GM12892 (cell line): ENCODE results near the gene MORC1.
"Not testable (repeated sequence)": the region's sequence is repeated elsewhere in the genome, so short reads cannot be mapped to it uniquely, and the experiment has no call there.

ENCODE experiments used
- DNase-seq: peaks from one replicate; pipeline ENCODE4 v3.0.0; 2011; ENCODE audit not compliant: insufficient read length
- FAIRE-seq: peaks from 2 replicates; lab custom pipeline; 2011; peaks lifted over from hg19 to GRCh38; lab: Jason Lieb, UNC
- POLR2A ChIP-seq: IDR thresholded peaks from 2 replicates; pipeline ENCODE4 v1.6.1; 2011; ENCODE audit warnings: low read depth, low read length, control low read depth
- POLR2AphosphoS5 ChIP-seq: IDR thresholded peaks from 2 replicates; pipeline ENCODE4 v1.6.1; 2011; ENCODE audit warnings: low read depth, low read length, control low read depth
- TAF1 ChIP-seq: IDR thresholded peaks from 2 replicates; pipeline ENCODE4 v1.6.1; 2011; ENCODE audit warnings: low read depth, mild to moderate bottlenecking, control low read depth, low read length, borderline replicate concordance

Gene MORC1

DNA sequence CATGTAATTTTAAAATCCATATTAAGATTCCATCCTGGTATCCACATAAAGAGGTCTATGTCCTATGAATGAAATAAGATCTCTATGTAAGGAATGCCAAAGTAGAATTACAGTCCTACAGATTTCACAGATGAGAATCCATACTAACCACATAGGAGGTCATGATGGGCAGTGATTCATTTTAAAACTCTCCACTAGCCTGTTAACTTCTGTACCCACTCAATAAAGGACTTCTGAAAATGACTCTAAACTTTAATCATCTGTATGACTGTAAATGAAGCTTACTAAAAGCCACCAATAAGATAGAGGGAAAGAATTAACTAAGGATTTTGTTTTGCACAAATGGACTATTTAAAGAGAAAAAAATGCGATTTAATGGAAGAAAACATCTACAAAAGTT, 28.7 kb downstream of the MORC1 start:
- TF ChIP-seq TAF1, result no peak
- TF ChIP-seq POLR2AphosphoS5, result no peak
- no peak for TF ChIP-seq POLR2A
- no peak for FAIRE-seq
- DNase-seq, result no peak

DNA sequence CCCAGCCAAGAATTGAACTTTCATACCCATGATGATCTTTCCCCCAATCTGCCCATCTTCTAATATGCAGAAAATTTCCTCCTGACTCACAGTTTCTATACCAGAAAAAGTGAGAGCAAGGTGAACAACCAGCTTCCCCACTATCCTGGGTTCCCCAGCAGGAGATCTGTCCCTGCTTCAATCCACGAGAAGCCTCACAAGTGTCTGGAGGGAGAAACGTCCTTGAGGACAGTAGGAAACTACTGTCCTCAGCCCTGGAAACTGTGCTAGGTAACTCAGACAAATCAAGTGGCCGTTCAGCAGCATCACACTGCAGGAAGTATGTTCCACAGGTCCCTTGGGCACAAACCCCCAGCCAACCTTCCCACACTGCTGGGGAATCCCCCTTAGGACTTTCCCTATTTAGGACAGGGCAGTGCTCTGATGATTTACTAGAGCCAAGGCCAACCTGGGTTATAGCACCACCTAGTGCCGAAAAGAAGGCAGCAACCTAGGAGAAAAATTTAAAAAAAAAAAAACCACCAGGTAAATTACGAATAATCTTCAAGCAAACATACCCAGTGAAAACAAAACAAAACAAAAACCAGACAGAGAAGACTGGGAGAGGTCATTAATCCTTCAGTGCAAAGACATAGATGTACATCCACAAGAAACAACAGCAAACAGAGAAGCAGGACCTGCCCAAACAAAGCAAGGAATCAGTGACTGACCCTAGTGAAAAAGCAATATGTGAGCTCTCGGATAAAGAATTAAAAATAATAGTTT, 36.0 kb downstream of the MORC1 start:
- DNase-seq (no peak), FAIRE-seq (peak; percentile 93)
- TF ChIP-seq POLR2AphosphoS5, result no peak
- no peak for TF ChIP-seq POLR2A
- no peak for TF ChIP-seq TAF1

DNA sequence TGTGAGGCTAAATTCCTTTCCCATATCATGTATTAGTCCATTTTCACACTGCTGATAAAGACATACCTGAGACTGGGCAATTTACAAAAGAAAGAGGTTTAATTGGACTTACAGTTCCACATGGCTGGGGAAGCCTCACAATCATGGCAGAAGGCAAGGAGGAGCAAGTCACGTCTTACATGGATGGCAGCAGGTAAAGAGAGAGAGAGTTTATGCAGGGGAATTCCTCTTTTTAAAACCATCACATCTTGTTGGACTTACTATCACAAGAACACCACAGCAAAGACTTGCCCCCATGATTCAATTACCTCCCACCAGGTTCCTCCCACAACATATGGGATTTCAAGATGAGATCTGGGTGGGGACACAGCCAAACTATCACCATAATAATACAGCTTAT, 37.8 kb downstream of the MORC1 start:
- FAIRE-seq, DNase-seq: not testable (repeated sequence)

DNA sequence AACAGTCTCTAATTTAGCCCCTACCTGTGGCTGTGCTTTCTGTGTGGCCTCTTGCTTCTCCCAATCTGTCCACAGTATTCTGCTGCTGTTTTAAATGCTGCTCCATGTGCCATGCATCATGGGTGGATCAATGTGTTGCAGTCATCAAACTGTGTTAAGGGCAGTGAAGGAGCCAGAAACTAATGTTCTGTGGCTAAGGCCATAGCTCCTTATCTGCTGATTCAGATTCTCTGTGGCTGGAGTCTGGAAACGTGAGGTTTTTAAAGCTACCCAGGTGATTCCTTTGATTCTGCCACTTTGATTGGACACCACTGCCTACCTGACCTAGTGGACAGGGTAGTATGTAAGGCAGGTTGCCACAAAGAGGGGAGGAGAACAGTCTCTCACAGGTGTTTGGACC, 44.8 kb downstream of the MORC1 start:
- TF ChIP-seq POLR2A, result no peak
- no peak for TF ChIP-seq TAF1
- no peak for TF ChIP-seq POLR2AphosphoS5
- no peak for FAIRE-seq
- no peak for DNase-seq

DNA sequence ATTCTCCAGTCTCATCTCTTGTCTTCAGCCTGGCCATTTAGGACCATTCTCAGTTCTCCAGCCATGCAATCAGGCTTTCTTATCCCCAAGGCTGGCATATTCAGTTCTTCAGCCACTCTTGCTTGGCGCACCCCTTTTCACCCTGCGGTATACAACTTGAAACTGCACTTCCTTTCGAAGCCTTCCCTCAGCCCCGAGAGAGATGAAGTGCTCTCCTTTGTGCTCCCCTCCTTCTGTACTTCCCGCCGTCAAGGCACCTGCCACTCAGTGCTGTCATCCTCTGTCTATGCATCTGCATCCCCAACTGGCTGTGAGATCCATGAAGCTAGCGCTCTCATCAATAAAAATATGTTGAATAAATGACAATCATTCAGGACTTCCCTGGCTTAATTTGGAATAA, 45.7 kb downstream of the MORC1 start:
- DNase-seq, result no peak
- no peak for FAIRE-seq
- no peak for TF ChIP-seq TAF1
- TF ChIP-seq POLR2A, result no peak
- TF ChIP-seq POLR2AphosphoS5, result no peak

DNA sequence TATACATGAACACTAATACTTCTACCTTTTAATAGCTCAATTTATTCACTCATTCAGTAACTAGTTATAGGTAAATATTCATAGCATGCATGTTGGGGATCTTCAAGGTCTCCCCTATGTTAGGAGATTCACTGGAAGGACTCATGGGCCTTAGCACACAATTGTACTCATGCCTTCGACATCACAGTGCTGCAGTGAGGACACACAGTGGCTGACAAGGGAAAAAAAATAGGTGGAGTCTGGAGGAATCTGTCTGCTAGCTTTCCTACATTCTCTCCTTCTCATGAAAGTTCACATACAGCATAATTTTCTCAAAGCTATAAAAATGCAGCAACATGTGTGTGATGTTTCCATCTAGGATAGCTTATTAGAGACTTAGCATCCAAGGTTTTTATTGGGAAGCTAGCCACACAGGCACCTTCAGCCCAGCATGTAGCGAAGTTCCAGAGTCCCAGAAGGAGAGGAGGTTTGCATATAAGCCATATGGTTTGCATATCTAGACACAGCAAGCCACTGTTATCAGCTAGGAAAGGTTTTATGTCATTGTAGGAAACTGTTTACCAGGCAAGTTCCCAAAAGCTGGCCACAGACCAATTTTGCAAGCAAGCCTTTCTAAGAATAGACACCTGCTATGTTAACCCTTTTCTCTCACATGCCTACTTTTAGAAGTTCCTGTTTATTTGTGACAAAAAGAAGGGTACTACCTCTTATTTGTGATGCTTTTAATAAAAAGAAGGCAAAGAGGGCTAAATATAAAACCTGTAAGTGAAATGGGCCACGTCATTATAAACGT, 46.4 kb downstream of the MORC1 start:
- TF ChIP-seq POLR2AphosphoS5 (no peak), TAF1 (no peak), POLR2A (no peak)
- peak; percentile 61 for FAIRE-seq

DNA sequence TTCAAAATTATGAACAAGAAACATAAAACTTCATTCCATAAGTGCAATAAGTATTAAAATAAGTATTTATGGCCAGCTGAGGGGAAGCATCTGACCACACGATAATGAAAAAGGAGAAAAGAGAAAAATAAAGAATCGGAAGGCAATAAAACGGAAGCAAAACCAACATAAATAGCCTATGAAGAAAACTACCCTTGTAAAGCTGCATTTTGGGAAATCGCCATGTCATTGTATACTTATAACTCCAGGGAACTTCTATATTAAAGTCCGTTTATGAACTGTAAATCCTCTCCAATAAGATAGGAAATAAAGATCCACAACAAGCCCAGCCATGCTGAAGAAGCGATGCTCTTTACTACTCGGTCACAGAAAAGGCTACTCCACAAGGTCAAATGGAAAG, 47.7 kb downstream of the MORC1 start:
- FAIRE-seq (no peak), DNase-seq (no peak)
- TF ChIP-seq POLR2AphosphoS5, result no peak
- no peak for TF ChIP-seq POLR2A
- TF ChIP-seq TAF1, result no peak

More for the DNA sequence above, 46.4 kb downstream of the MORC1 start:
- no peak for DNase-seq

DNA sequence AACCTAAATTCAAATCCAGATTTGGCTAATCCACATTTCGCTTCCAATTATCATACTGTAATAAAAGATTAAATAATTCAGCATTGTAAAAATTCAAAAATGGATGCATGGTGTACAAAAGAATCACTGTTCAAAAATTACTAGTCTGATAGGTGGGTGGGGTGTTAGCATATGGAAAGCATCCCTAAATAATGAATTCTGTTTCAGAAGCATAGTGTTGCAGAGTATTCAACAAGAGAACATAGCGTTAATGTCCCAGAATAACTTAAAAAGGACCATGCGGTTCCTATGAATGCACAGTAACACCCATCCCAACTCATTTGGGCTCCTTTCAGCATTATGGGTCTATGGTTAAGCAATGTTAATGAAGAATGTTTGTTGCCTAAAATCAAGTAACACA, 51.1 kb downstream of the MORC1 start:
- no peak for TF ChIP-seq POLR2A
- no peak for TF ChIP-seq POLR2AphosphoS5
- TF ChIP-seq TAF1, result no peak
- FAIRE-seq (no peak), DNase-seq (no peak)

DNA sequence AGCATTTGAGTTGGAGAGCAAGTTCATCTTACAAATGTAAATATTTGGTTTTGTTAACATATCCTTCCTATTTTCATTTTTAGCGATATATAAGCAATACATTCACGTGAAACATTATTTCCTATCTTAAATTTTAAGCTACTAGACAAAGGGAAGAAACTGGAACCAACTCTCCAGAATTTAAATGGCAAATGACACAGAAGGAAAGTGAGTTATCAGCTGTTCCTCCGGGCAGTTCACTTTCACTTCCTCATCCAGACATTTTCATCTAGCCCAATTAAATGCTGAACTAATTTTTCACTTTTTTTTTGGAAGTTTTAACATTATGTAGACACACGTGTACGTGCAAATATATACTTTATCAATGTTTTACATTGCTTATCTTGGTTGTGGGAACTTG, 58.7 kb downstream of the MORC1 start:
- TF ChIP-seq POLR2A (no peak), POLR2AphosphoS5 (no peak), TAF1 (no peak)
- FAIRE-seq, result no peak
- DNase-seq, result no peak

DNA sequence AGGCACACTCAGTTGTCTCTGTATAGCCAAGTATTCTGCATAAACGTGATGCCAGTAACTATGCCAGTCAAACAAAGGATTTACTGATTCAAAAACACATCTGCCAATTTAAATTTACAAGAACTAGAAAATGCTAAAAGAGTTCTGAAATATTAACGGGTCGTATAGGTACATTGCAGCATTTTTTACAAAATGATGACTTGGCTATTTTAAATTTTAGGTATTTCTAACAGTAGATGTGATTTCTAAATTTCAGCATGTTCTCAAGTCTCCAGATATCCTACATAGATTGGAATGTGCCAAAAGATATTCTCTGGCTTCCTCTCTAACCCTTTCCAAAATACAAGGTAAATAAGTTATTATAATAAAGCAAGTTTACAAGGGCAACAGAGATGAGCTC, 60.3 kb downstream of the MORC1 start:
- no peak for DNase-seq
- no peak for FAIRE-seq
- TF ChIP-seq TAF1 (no peak), POLR2AphosphoS5 (no peak), POLR2A (no peak)

DNA sequence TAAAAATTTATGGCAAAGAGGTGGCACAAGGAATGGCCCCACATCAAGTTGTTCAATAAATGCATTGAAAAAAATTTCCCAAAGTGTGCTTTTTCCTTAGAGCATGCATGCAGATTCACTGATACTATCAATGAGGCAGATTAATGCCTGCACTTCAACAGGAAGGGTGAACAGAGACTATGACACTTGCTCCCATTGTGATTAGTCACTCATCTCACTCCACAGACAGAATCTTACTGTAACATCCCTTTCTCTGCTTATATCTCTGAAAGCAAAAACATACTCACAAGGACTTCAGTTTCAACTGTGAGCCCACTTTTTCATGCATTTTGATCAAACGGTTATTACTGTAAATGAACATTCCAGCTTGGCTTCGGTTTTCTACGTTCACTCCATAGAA, 60.9 kb downstream of the MORC1 start:
- peak; percentile 24 for FAIRE-seq
- no peak for DNase-seq
- no peak for TF ChIP-seq TAF1
- TF ChIP-seq POLR2AphosphoS5, result no peak
- no peak for TF ChIP-seq POLR2A

DNA sequence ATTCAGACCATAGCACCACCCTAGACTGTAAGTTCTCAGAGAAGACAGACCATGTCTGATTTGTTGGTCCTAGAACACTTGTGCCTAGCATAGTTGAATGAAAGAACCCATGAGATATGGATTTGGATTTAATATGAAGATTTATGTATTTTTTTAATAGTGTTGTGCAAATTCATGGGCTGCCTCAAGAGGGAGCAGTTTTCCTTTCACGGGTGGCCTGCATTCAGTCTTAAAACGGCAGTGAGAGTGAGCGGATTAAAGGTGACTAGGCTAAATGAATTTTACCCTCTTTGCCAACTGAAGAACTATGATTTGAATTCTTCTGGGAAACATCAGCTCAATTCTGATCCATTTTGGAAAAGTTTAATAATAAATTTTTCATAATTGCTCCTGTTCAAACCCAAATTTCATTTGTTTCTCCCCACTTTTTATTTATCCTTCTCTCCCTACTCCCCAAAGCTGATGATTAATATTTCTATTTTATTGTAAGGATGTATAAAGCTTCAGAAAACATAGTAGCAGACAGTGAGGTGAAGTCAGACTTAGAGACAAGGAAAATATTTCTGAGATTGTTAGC, 67.3 kb downstream of the MORC1 start:
- FAIRE-seq, result peak; percentile 82
- DNase-seq, result peak; percentile 5

More for the DNA sequence above, 67.3 kb downstream of the MORC1 start:
- TF ChIP-seq POLR2AphosphoS5, result no peak
- no peak for TF ChIP-seq POLR2A
- TF ChIP-seq TAF1, result no peak
